CD4-positive, alpha-beta T cell (primary cell): Measurements from ENCODE around the gene IRAK4. TPM values are rescaled to one million over a fixed set of nuclear protein-coding genes. Genes with fewer than 3 reads are reported as not detected.
A peak's percentile ranks its signal among the peaks of the same experiment; 100 is the strongest.

ENCODE experiments used
- ATAC-seq: fragments of 200-7000 bp; cut with Tn5 transposase; one replicate; pipeline ENCODE4 v1.10.0; 2022; ENCODE audit warnings: mild to moderate bottlenecking; ENCODE audit not compliant: poor library complexity
- CTCF ChIA-PET: fragments of 350-600 bp; sonication (Branson Sonifier 250); formaldehyde crosslinking; loops from one replicate; lab custom pipeline; 2021; ENCODE audit warnings: antibody characterized with exemption, inconsistent platforms; lab: Charles Lee
- POLR2A ChIA-PET: fragments of 350-600 bp; sonication (Branson Sonifier 250); formaldehyde crosslinking; loops from one replicate; lab custom pipeline; 2021; ENCODE audit warnings: antibody characterized with exemption, inconsistent platforms; lab: Charles Lee
- DNase-seq, 14 experiments: peaks; one replicate each; pipeline ENCODE4 v3.0.0-alpha.2; 2013 to 2020; ENCODE audit warnings: mixed read lengths in 2 of 14
- H3K27ac ChIP-seq, 2 donors: one replicate each; pipeline versions ENCODE4 v1.5.1 to v1.7.0; 2013; ENCODE audit warnings: low read length in 2 of 2, low read depth in 1 of 2, mild to moderate bottlenecking in 1 of 2
- H3K27me3 ChIP-seq, 2 experiments: 1 replicate in 1 of 2; 2 replicates in 1 of 2; pipeline versions ENCODE4 v1.6.1 to v1.7.0; 2013; ENCODE audit warnings: low read length in 2 of 2, control low read depth in 1 of 2, mild to moderate bottlenecking in 1 of 2, moderate library complexity in 1 of 2; ENCODE audit not compliant: insufficient read depth in 2 of 2, control insufficient read depth in 1 of 2
- H3K36me3 ChIP-seq: one replicate; pipeline ENCODE4 v1.6.1; 2013; ENCODE audit warnings: low read length, control low read depth; ENCODE audit not compliant: insufficient read depth
- H3K4me1 ChIP-seq: one replicate; pipeline ENCODE4 v1.6.1; 2013; ENCODE audit warnings: low read length, control low read depth; ENCODE audit not compliant: insufficient read depth
- H3K4me3 ChIP-seq: one replicate; pipeline ENCODE4 v1.5.1; 2013; ENCODE audit warnings: mild to moderate bottlenecking, low read length, moderate library complexity
- H3K9me3 ChIP-seq, 2 experiments: 1 replicate in 1 of 2; 2 replicates in 1 of 2; pipeline versions ENCODE4 v1.6.1 to v1.7.0; 2013; ENCODE audit warnings: low read length in 2 of 2, mild to moderate bottlenecking in 2 of 2, control low read depth in 1 of 2, moderate library complexity in 1 of 2; ENCODE audit not compliant: control insufficient read depth in 1 of 2, insufficient read depth in 1 of 2
- H3K27ac Mint-ChIP-seq: one replicate; pipeline ENCODE4 v1.8.0; 2020; ENCODE audit warnings: mixed read lengths
- H3K27me3 Mint-ChIP-seq: one replicate; pipeline ENCODE4 v1.8.0; 2021; ENCODE audit warnings: mixed read lengths
- H3K36me3 Mint-ChIP-seq: one replicate; pipeline ENCODE4 v1.8.0; 2021; ENCODE audit warnings: low read depth, mixed read lengths
- H3K4me1 Mint-ChIP-seq: one replicate; pipeline ENCODE4 v1.8.0; 2021; ENCODE audit warnings: low read depth, mixed read lengths
- H3K4me3 Mint-ChIP-seq: one replicate; pipeline ENCODE4 v1.8.0; 2020; ENCODE audit warnings: mild to moderate bottlenecking, mixed read lengths
- H3K9me3 Mint-ChIP-seq: one replicate; pipeline ENCODE4 v1.8.0; 2020; ENCODE audit warnings: mixed read lengths
- CTCF ChIP-seq: fragments of 200-600 bp; IDR thresholded peaks from one replicate; pipeline ENCODE4 v1.8.0; 2022; ENCODE audit warnings: antibody characterized with exemption, mild to moderate bottlenecking
- intact Hi-C, 2 experiments: fragments of 100-400 bp; cut with DNase I in 1 of 2; cut with micrococcal nuclease in 1 of 2; formaldehyde crosslinking; loops; one replicate each; pipeline versions ENCODE4 v1.15.1 to v1.9.0; 2023 to 2025; cut with DNase I, micrococcal nuclease
- total RNA-seq, 174 experiments: library from RNA in 2 of 174; stranded (reverse) in 2 of 174; gene quantifications; one replicate each; pipeline ENCODE4 v1.2.3 and lab custom pipeline; 2021 to 2026

The IRAK4 gene
- total RNA-seq, 2 experiments from 2014 or later: 27.3 to 29.0 TPM

- H3K27me3 Mint-ChIP-seq: no peaks in the 10 kb centered on the region
- peak within 1 kb of the TSS; percentile 89 for H3K4me3 Mint-ChIP-seq
- POLR2A ChIA-PET: interaction anchor here (0.6 to 9.8 kb wide), 6 partner anchors 9 to 1509 kb away, joined by 3 to 153 read pairs (median 12); partner anchors contain the start of genes IRAK4, PUS7L and TWF1
- peak within 1 kb of the TSS; percentile 64 for H3K4me3 ChIP-seq
- intact Hi-C loops: loop anchor here (1.0 to 5.0 kb wide), 2 partner anchors 31 to 46 kb away; no protein-coding TSS in a partner anchor
- no peak for TF ChIP-seq CTCF
- peak within 1 kb of the TSS; percentile 73 to 79 for H3K27ac ChIP-seq
- no peaks in the 10 kb centered on the region for H3K36me3 ChIP-seq
- no peaks in the 10 kb centered on the region for H3K36me3 Mint-ChIP-seq
- CTCF ChIA-PET: interaction anchor here (1.4 kb wide), 1 partner anchor 47 kb away, joined by 3 read pairs; no protein-coding TSS in a partner anchor
- no peaks in the 10 kb centered on the region for H3K9me3 Mint-ChIP-seq
- H3K9me3 ChIP-seq: no peaks in the 10 kb centered on the region
- DNase-seq: peak; percentile 40 to 78 (median 55)
- no peaks in the 10 kb centered on the region for H3K27me3 ChIP-seq
- H3K4me1 ChIP-seq: peaks cover 38% of the 10 kb centered on the region
- ATAC-seq: peak; percentile 69
- H3K4me1 Mint-ChIP-seq: peaks cover 62% of the 10 kb centered on the region
- H3K27ac Mint-ChIP-seq: peak within 1 kb of the TSS; percentile 84
These were observed 77.1 kb downstream of the IRAK4 start, which contains the start of gene TMEM117 for GRCh38 chr12:43835656-43836474. Gene TMEM117, plus strand, starts transcription at chr12:43836081.

- H3K4me1 ChIP-seq: peaks cover 36% of the 10 kb centered on the region
- peak in 4 of 14 experiments; percentile 17 to 36 (median 27) for DNase-seq
- H3K27me3 ChIP-seq: no peaks in the 10 kb centered on the region
- Mint-ChIP-seq H3K4me1 (peaks cover 55% of the 10 kb centered on the region), H3K27me3 (no peaks in the 10 kb centered on the region), H3K27ac (peak overlapping the region; percentile 81), H3K36me3 (no peaks in the 10 kb centered on the region), H3K9me3 (no peaks in the 10 kb centered on the region), H3K4me3 (peak overlapping the region; percentile 78)
- peak; percentile 15 for ATAC-seq
- H3K36me3 ChIP-seq: no peaks in the 10 kb centered on the region
- H3K27ac ChIP-seq: peak overlapping the region; percentile 73 to 79
- CTCF ChIA-PET: interaction anchor here (1.4 kb wide), 1 partner anchor 46 kb away, joined by 3 read pairs; no protein-coding TSS in a partner anchor
- H3K9me3 ChIP-seq: no peaks in the 10 kb centered on the region
- POLR2A ChIA-PET: interaction anchor here (0.9 to 9.8 kb wide), 4 partner anchors 10 to 78 kb away, joined by 3 to 153 read pairs (median 23); partner anchors contain the start of genes IRAK4, PUS7L and TWF1
- intact Hi-C loops: loop anchor here in 1 of 2 experiments (5.0 kb wide), 1 partner anchor 46 kb away; no protein-coding TSS in a partner anchor
- no peak for TF ChIP-seq CTCF
- peak overlapping the region; percentile 64 for H3K4me3 ChIP-seq
These were observed 77.8 kb downstream of the IRAK4 start for GRCh38 chr12:43836475-43836989.

Other genes with a start within 250 kb of the IRAK4 start
- gene ADAMTS20, start 206.7 kb upstream of the IRAK4 start, total RNA-seq: not detected
- 10 to 100 TPM; 10.9 to 15.3 TPM for gene PUS7L, start 161 bp upstream of the IRAK4 start, total RNA-seq
- 10 to 100 TPM; 72.3 to 77.5 TPM for gene TWF1, start 47.4 kb downstream of the IRAK4 start, total RNA-seq
- gene TMEM117, start 77.1 kb downstream of the IRAK4 start, total RNA-seq: 1 to 10 TPM; 3.4 to 4.4 TPM